Smooth muscle cell (in vitro differentiated cells): ENCODE measurements around the gene TNFRSF13B. TPM values are rescaled to one million over a fixed set of nuclear protein-coding genes. Genes with fewer than 3 reads are reported as not detected.
"Not testable (repeated sequence)": the region's sequence is repeated elsewhere in the genome, so short reads cannot be mapped to it uniquely, and the experiment has no call there.

Source experiments
- DNase-seq: peaks from one replicate; lab custom pipeline; 2025; ENCODE audit not compliant: unreplicated experiment; lab: John Stamatoyannopoulos, UW
- H2AFZ ChIP-seq: fragments of 200-600 bp; sonication (generic); 2 replicates; pipeline ENCODE4 v1.6.0; 2016; ENCODE audit warnings: antibody characterized with exemption, low read depth, mild to moderate bottlenecking
- H3F3A ChIP-seq: fragments of 200-600 bp; sonication (generic); 2 replicates; pipeline ENCODE4 v1.6.0; 2017; ENCODE audit warnings: antibody characterized with exemption, low read depth
- H3K27ac ChIP-seq: fragments of 200-600 bp; sonication (generic); 2 replicates; pipeline ENCODE4 v1.5.1; 2016; ENCODE audit warnings: low read depth, mild to moderate bottlenecking
- H3K27me3 ChIP-seq: fragments of 200-600 bp; sonication (generic); 2 replicates; pipeline ENCODE4 v1.6.1; 2016; ENCODE audit warnings: low read depth, mild to moderate bottlenecking
- H3K36me3 ChIP-seq: fragments of 200-600 bp; sonication (generic); 2 replicates; pipeline ENCODE4 v1.5.1; 2016; ENCODE audit warnings: low read depth
- H3K4me1 ChIP-seq: fragments of 200-600 bp; sonication (generic); 2 replicates; pipeline ENCODE4 v1.5.1; 2016; ENCODE audit warnings: low read depth
- H3K4me2 ChIP-seq: fragments of 200-600 bp; sonication (generic); 2 replicates; pipeline ENCODE4 v1.6.0; 2016; ENCODE audit warnings: mild to moderate bottlenecking
- H3K4me3 ChIP-seq: fragments of 200-600 bp; sonication (generic); 2 replicates; pipeline ENCODE4 v1.5.1; 2016; ENCODE audit warnings: mild to moderate bottlenecking
- H3K79me2 ChIP-seq: fragments of 200-600 bp; sonication (generic); 2 replicates; pipeline ENCODE4 v1.6.0; 2016; ENCODE audit warnings: low read depth, mild to moderate bottlenecking
- H3K9ac ChIP-seq: fragments of 200-600 bp; sonication (generic); 2 replicates; pipeline ENCODE4 v1.6.0; 2016; ENCODE audit warnings: low read depth
- H3K9me3 ChIP-seq: fragments of 200-600 bp; sonication (generic); replicated peaks from 2 replicates; pipeline ENCODE4 v1.5.1; 2016; ENCODE audit warnings: low read depth
- H4K20me1 ChIP-seq: fragments of 200-600 bp; sonication (generic); 2 replicates; pipeline ENCODE4 v1.6.0; 2016; ENCODE audit warnings: low read depth
- CTCF ChIP-seq: fragments of 200-600 bp; sonication (generic); IDR thresholded peaks from 2 replicates; pipeline ENCODE4 v1.5.1; 2017; ENCODE audit warnings: borderline replicate concordance, mild to moderate bottlenecking, antibody characterized with exemption; ENCODE audit not compliant: insufficient read depth, poor library complexity, severe bottlenecking
- WGBS: methylation state at CpG from one replicate; pipeline ENCODE4 v1.1.7; 2016; ENCODE audit warnings: low lambda C conversion rate; 5-methylcytosine and 5-hydroxymethylcytosine counted together
- polyA plus RNA-seq: library from polyadenylated mRNA; unstranded; fragments of >200 nt; fragmentation: Nextera tagmentation; extraction: Ambion mirVana; gene quantifications from 2 replicates; pipeline ENCODE4 v1.2.1, GENCODE V29; 2016
- total RNA-seq: library from RNA; depleted of rRNA; stranded (reverse); fragments of >200 nt; gene quantifications from 2 replicates; pipeline ENCODE4 v1.2.3, GENCODE V29; 2014

The TNFRSF13B gene
- total and polyA plus RNA-seq, 2 experiments from 2014 or later, result not detected

GRCh38 chr17:16981928-16982327 lies 10.0 kb upstream of the TNFRSF13B start:
- Histone ChIP-seq H3K9ac (no peak overlapping the region), H3K27me3 (no peaks in the 10 kb centered on the region), H3K9me3 (no peaks in the 10 kb centered on the region), H3K27ac (no peak overlapping the region), H3K36me3 (no peaks in the 10 kb centered on the region), H4K20me1 (no peaks in the 10 kb centered on the region), H3K79me2 (no peaks in the 10 kb centered on the region), H3K4me3 (no peak overlapping the region), H3K4me2 (no peak overlapping the region), H2AFZ (no peak overlapping the region), H3K4me1 (no peaks in the 10 kb centered on the region), H3F3A (no peaks in the 10 kb centered on the region)
- TF ChIP-seq CTCF, result no peak
- DNase-seq, result no peak
- WGBS, result 98% methylated on average over 5 of the region's 5 CpGs

DNA sequence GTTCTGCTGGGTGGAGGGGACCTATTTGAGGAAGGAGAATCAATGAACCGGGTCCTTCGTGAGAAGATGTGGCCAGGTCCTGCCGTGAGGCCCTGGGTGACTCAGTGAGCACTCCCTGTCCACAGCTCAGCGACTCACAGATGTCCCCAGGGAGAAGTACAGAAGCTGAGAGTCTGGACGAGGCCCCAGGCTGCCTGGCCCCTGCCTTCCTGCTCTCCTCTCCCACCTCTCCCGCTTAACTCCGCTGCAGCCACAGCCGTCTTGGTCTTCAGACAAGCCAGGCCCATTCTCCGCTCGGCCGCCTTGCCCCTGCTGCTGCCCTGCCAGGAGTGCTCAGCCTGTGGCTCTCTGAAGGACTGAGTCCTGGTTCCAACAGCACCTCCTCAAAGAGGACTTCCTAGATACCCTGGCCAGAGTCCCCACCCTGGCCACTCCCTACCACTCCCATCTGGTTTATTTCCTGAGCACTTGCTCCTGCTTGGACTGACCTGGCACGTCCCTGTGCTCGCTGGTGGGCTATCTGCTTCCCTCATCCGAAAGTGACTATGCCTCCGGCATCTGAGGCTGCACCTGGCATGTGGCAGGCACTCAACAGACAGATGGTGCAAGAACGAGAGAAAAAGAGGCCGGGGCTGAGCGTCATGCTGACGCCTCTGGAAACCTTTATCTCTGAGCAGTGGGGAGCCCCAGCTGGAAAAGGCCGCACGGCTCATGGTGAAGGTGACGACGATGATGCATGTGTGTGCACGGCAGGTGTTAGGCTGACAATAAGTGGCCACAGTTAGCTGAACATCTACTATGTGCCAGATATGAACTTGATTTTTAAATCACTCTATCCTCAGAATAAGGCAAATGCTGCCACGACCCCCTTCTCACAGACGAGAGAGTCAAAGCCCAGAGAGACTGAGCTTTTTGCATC lies 9.2 kb upstream of the TNFRSF13B start:
- Histone ChIP-seq H3K9ac (no peak overlapping the region), H3K79me2 (no peaks in the 10 kb centered on the region), H2AFZ (no peak overlapping the region), H3K27me3 (no peaks in the 10 kb centered on the region), H3K36me3 (no peaks in the 10 kb centered on the region), H3K9me3 (no peaks in the 10 kb centered on the region), H3K4me3 (no peak overlapping the region), H3K4me2 (no peak overlapping the region), H3K4me1 (no peaks in the 10 kb centered on the region), H3K27ac (no peak overlapping the region), H4K20me1 (no peaks in the 10 kb centered on the region), H3F3A (no peaks in the 10 kb centered on the region)
- no peak for TF ChIP-seq CTCF
- DNase-seq, result no peak
- WGBS, result 81% methylated on average over 26 of the region's 26 CpGs

GRCh38 chr17:16980061-16980460 lies 8.1 kb upstream of the TNFRSF13B start:
- no peak overlapping the region for H3K9ac ChIP-seq
- no peak for TF ChIP-seq CTCF

GRCh38 chr17:16979237-16979823 lies 7.4 kb upstream of the TNFRSF13B start:
- H3K4me2 ChIP-seq, DNase-seq, H3F3A ChIP-seq, H3K4me3 ChIP-seq, H3K4me1 ChIP-seq, H3K9ac ChIP-seq, H3K36me3 ChIP-seq, H3K27me3 ChIP-seq, H4K20me1 ChIP-seq, H2AFZ ChIP-seq, H3K9me3 ChIP-seq, H3K79me2 ChIP-seq, H3K27ac ChIP-seq: not testable (repeated sequence)
- WGBS, result 87% methylated on average over 6 of the region's 6 CpGs

More at GRCh38 chr17:16980061-16980460, 8.1 kb upstream of the TNFRSF13B start:
- no peak overlapping the region for H3K4me2 ChIP-seq
- no peaks in the 10 kb centered on the region for H3K9me3 ChIP-seq
- no peak overlapping the region for H2AFZ ChIP-seq
- 80% methylated on average over 8 of the region's 8 CpGs for WGBS
- H3K4me1 ChIP-seq, result no peaks in the 10 kb centered on the region
- DNase-seq, result no peak
- no peaks in the 10 kb centered on the region for H3K27me3 ChIP-seq
- H3K79me2 ChIP-seq, result no peaks in the 10 kb centered on the region
- H3F3A ChIP-seq, result no peaks in the 10 kb centered on the region
- no peak overlapping the region for H3K27ac ChIP-seq
- no peak overlapping the region for H3K4me3 ChIP-seq
- H4K20me1 ChIP-seq, result no peaks in the 10 kb centered on the region
- no peaks in the 10 kb centered on the region for H3K36me3 ChIP-seq
